GM20431 (cell line): ENCODE measurements around the gene TSPAN2.

Experiments
- in situ Hi-C: fragments of 300-500 bp; cut with MseI, MboI; formaldehyde crosslinking; loops from one replicate; pipeline ENCODE4 v1.15.0; 2020; ENCODE audit warnings: low sequenced_read_pairs; ENCODE audit not compliant: unreplicated experiment

The TSPAN2 gene

DNA sequence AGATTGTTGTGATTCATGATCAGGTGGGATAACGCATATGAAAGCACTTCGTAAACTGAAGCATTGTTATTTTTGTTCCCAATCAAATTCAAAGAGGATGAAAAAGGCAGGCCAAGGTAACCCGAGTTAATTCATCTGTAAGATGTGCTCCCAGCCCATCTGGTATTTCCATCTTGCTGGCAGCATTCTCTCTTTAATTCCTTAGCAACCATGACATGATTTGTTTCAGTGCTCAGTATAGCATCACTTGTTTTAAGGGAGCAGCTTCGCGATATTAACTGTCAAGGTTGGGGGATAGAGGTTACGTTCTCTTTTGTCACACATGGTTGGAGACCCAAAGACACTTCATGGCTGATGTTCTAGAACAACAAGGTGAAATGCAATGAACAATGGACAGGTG is 6.4 kb downstream of the TSPAN2 start:
- in situ Hi-C loops: no loop called here

GRCh38 chr1:115078708-115079107 is 10.6 kb downstream of the TSPAN2 start:
- in situ Hi-C loops: no loop called here

DNA sequence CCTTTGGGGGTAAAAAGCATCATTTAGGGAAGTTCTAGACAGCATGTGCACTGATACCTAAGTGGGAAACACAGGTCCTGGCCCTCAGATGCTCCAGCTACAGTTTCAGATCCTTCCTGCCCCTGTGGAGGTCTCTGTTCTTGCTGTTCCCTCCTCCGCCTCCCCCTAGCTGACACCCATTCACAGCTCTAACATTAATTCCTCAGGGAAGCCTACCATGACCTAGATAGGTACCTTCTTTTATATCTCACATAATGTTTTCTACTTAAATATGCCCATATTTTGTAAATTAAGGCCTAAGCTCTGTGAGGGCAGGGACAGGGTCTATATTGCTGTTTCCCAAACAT is 11.3 kb downstream of the TSPAN2 start:
- in situ Hi-C loops: no loop called here

GRCh38 chr1:115077286-115077983 is 11.9 kb downstream of the TSPAN2 start:
- in situ Hi-C loops: no loop called here

GRCh38 chr1:115076384-115076915 is 12.9 kb downstream of the TSPAN2 start:
- in situ Hi-C loops: no loop called here

DNA sequence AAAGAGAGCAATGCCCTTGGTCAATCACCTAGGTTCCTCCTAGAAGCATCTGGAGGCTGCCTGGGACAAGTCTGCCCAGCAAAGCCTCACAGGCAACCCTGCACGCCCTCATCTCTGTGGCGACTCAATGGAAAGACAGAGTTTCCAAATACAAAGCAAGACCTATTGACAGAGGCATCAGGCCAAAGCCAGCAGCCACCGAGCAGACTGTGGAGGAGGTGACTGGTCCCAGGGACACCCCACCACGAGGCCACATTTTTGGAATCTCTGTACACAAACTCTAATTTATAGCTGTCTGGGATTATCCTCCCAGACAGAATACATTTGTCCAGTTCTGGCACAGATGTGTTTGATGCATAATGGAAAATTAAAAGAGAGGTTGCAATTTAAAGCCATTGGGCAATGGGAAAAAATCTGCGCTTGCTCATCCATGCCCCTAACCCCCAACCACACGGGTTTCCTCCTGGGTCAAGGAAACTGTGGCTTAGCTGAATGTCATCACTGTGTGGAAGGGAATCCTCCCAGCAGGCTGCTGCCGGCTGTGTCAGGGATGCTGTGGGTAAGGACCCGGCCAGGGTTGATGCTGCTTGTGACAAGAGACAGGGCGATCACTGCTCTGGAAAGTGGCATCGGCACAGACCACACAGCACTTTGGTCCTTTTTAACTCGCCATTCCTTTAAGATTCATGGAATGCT is 14.3 kb downstream of the TSPAN2 start:
- in situ Hi-C loops: no loop called here

DNA sequence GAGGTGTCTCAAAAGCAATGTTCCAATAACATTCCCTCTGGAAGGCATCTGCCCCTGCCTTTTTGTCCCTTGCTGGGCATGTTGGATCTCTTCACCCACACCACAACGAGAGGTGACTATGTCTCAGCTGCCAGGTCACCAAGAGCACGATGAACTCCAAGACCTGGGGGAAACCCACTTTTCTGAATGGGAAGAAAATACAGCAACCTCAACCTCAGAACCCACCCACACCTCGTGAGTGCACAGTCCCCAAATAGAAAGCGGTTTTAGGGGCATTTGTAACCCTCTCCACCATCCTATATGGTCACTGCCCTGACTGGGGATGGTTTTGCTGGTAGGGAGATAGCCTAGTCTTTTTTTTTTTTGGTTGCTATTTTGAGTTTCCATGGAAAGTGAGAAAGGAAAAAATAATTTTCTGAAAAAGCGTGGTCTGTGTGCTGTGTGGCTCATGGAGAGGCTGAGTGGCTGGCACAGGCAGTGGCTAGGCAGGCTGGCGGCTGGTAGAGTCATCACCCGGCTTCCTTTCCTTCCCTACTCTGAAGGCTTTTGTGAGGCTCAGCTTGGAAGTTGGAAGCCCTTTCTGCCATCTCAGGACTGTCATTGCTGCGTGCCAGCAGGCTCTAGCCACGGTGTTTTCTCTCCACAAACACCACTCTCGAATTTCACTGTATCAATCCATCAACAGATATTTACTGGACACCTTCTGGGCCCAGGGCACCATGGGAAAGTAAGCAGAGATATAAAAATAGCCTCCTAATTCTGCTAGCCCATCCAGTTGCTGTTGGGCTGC is 15.8 kb downstream of the TSPAN2 start:
- in situ Hi-C loops: no loop called here

GRCh38 chr1:115071012-115071664 is 18.2 kb downstream of the TSPAN2 start:
- in situ Hi-C loops: no loop called here

GRCh38 chr1:115069659-115070308 is 19.5 kb downstream of the TSPAN2 start:
- in situ Hi-C loops: no loop called here

DNA sequence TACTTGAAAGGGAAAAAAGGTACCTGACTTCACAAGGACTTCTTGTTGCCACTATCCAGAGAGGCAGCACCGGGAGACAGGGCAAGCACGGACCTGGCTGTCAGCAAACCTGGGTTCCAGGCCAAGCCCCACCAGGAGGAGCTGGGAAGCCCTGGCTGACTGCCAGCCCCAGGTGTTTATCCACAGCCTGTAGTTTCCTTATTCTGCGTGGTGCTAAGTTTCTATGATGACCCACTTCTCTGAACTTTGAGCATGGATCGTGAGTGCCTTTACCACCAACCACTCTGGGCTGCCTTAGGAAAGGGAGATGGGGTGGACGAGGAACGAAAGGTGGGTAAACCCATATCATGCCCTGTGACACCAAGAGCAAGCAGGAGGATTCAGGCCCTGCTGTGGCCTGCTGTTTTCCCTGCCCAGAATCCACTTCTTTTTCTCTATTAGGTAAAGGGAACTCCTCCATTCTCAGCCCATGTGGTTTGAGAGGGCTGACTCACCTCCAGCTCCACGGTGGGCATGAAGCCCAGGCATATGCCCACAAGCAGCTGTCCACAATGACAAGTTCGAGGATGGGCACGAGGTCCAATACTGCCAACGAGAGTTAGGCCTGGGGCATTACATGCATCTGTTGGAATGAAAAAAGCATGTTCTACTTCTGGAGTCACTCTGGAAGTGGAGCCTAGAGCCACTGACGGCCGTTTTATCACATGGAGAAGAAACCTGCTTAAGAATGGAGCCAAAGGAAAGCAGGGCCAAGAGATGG is 20.3 kb downstream of the TSPAN2 start:
- in situ Hi-C loops: no loop called here

GRCh38 chr1:115067161-115067859 is 22.0 kb downstream of the TSPAN2 start:
- in situ Hi-C loops: no loop called here

GRCh38 chr1:115065021-115065420 is 24.3 kb downstream of the TSPAN2 start:
- in situ Hi-C loops: no loop called here

GRCh38 chr1:115064461-115064860 is 24.8 kb downstream of the TSPAN2 start:
- in situ Hi-C loops: no loop called here

- in situ Hi-C loops: no loop called here
Observed at GRCh38 chr1:115063228-115063901, 25.9 kb downstream of the TSPAN2 start.

DNA sequence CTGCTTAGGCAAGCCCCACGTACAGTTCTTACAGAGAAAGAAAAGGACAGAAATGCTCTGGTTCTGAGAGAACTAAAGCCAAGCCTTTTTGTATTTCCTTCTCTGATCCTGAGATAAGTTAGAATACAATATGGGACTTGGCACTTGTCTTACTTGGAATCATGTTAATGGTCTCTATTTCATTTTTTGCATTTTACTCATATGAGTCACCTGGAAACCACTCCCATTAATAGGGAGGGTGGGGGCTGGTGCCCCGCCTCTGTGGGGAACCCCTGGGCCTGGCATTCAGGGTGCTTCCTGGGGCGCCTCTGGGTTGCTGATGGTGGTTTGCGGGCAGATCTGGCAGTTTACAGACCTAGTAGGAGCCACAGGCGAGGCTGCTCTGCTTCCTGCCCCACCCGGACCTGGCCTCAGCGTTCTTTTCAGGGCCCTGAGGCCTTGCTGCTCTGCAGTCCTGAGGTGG is 26.7 kb downstream of the TSPAN2 start:
- in situ Hi-C loops: no loop called here

DNA sequence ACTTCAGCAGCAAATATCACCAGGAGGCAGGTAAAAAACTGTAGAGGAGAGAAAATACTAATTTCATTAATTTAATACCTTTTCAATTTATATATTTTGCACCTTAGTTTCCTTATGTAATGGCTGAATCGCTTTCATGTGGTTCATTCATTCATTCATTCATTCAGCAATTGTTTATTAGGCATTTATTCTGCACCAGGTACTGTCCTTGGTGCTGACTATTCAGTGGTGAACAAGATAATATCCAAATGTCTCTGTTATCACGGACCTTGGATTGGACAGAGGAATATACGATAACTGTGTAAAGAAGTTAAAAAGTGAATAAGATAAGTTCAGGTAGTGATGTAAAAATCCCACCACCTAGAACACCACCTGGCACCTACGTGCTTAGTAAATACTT is 28.8 kb downstream of the TSPAN2 start:
- in situ Hi-C loops: no loop called here

DNA sequence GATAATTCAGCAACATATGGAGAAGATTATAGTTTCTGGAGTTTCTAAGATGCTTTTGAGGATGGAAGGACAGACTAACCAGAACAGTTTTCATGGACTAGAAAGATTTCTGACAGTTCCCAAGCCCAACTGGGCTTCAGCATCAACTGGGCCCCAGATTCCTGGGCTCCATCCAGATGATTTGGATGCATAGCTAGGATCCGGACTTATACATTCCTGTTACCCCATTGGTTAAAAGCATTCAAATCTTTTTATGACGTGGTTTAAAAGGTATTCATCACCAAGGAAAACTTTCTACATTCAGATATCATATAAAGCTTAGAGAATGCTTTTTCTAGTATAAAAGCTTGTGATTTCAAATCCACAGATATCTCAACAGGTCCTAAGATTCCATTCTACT is 30.0 kb downstream of the TSPAN2 start:
- in situ Hi-C loops: no loop called here

- in situ Hi-C loops: no loop called here
Observed at GRCh38 chr1:115057661-115058254, 31.5 kb downstream of the TSPAN2 start.
